Fibroblast of the conjunctiva (primary cell): Measurements from ENCODE around the gene ZSCAN32.

ENCODE experiments used
- DNase-seq: peaks from one replicate; pipeline ENCODE4 v3.0.0-alpha.2; 2010; ENCODE audit warnings: low read depth

Gene ZSCAN32

GRCh38 chr16:3356118-3356517 is 44.7 kb downstream of the ZSCAN32 start:
- no peak for DNase-seq

DNA sequence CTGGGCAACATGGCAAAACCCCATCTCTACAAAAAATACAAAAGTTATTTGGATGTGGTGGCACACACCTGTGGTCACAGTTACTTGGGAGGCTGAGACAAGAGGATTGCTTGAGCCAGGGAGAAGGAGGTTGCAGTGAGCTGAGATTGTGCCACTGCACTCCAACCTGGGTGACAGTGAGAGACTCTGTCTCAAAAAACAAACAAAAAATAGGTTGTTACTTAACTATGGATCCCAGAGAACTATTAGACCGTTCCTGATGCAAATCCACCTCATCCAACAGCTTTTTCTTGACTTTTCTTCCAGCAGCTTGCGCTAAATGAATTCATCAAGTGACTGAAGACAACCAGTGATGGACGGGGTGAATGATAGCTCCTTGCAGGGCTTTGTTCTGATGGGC is 45.2 kb downstream of the ZSCAN32 start, which contains the start of gene OR2C1:
TSS of gene OR2C1 (plus strand) at position 301 of the 400 bp plus-strand sequence. CDS start at position 353, 52 bp downstream.
- DNase-seq: no peak

GRCh38 chr16:3349175-3349574 is 51.6 kb downstream of the ZSCAN32 start:
- DNase-seq: no peak

DNA sequence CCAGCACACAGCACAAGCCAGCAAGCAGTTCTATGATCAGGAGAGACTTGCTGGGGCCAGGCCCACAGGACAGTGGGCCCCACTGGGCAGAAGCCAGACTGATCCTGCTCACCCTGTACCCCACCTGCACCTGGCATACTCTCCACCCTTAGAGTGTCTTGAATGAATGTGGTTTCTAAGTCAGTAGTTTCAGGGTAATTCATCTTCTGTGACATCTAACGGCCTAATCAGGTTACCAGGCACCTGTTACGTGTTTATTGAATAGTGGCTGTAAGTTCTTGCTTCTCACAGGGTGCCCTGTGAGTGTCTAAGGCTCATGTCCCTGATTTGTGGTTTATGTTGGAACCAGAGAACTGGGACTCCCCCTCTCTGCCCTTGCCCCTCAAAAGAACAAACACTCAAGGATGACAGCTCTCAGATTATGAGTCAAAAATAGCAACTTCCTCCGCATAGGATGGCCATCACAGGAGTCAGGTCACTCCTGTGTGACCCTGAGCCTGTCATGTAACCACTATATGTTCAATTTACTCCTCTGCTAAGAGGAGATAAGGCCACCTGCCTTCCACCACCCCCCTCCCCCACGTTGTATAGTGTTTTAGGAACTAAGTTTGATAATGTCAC is 52.1 kb downstream of the ZSCAN32 start:
- no peak for DNase-seq

GRCh38 chr16:3347586-3347985 is 53.2 kb downstream of the ZSCAN32 start:
- no peak for DNase-seq

- no peak for DNase-seq
These were observed 54.8 kb downstream of the ZSCAN32 start for GRCh38 chr16:3346041-3346440.
